WTC11 (cell line): ENCODE results near the gene ADCY3. TPM values are rescaled to one million over a fixed set of nuclear protein-coding genes. Genes with fewer than 3 reads are reported as not detected.

Experiments used
- ATAC-seq: fragments of 200-7000 bp; cut with Tn5 transposase; 2 replicates; pipeline ENCODE4 v1.10.0; 2021; ENCODE audit warnings: mild to moderate bottlenecking, moderate library complexity
- CTCF ChIA-PET: fragments of 300-600 bp; sonication (Branson Sonifier 250); formaldehyde crosslinking; loops from one replicate; lab custom pipeline; 2021; ENCODE audit warnings: antibody characterized with exemption; lab: Charles Lee
- POLR2A ChIA-PET: fragments of 350-600 bp; sonication (Branson Sonifier 250); formaldehyde crosslinking; loops from one replicate; lab custom pipeline; 2021; ENCODE audit warnings: antibody characterized with exemption; lab: Charles Lee
- DNase-seq: peaks from one replicate; pipeline ENCODE4 v3.0.0; 2021; ENCODE audit warnings: low spot score
- H3K27ac Mint-ChIP-seq: 2 replicates; pipeline ENCODE4 v1.8.0; 2021; ENCODE audit warnings: mixed read lengths
- H3K27me3 Mint-ChIP-seq: 2 replicates; pipeline ENCODE4 v1.8.0; 2021; ENCODE audit warnings: low read depth, mild to moderate bottlenecking, moderate library complexity, mixed read lengths
- H3K36me3 Mint-ChIP-seq: 2 replicates; pipeline ENCODE4 v1.8.0; 2021; ENCODE audit warnings: mixed read lengths
- H3K4me1 Mint-ChIP-seq: 2 replicates; pipeline ENCODE4 v1.8.0; 2022; ENCODE audit warnings: mixed read lengths
- H3K4me3 Mint-ChIP-seq: 2 replicates; pipeline ENCODE4 v1.8.0; 2021; ENCODE audit warnings: mild to moderate bottlenecking, moderate library complexity, mixed read lengths
- H3K9me3 Mint-ChIP-seq: 2 replicates; pipeline ENCODE4 v1.8.0; 2021; ENCODE audit warnings: mixed read lengths
- CREB1 ChIP-seq: sonication (generic); formaldehyde crosslinking; IDR thresholded peaks from 2 replicates; pipeline ENCODE4 v1.8.0; 2023; ENCODE audit warnings: mild to moderate bottlenecking, missing genetic modification reagents
- CREM ChIP-seq: sonication (generic); formaldehyde crosslinking; IDR thresholded peaks from 2 replicates; pipeline ENCODE4 v1.8.1; 2022; ENCODE audit warnings: mild to moderate bottlenecking, missing genetic modification reagents, moderate library complexity
- FOXK1 ChIP-seq: sonication (generic); formaldehyde crosslinking; IDR thresholded peaks from 2 replicates; pipeline ENCODE4 v1.8.0; 2022; ENCODE audit warnings: mild to moderate bottlenecking, moderate library complexity, missing genetic modification reagents
- IRF2 ChIP-seq: sonication (generic); formaldehyde crosslinking; IDR thresholded peaks from 2 replicates; pipeline ENCODE4 v1.8.0; 2022; ENCODE audit warnings: low read depth, missing genetic modification reagents, borderline replicate concordance
- JUN ChIP-seq: sonication (generic); formaldehyde crosslinking; IDR thresholded peaks from 2 replicates; pipeline ENCODE4 v1.8.0; 2023; ENCODE audit warnings: mild to moderate bottlenecking, missing genetic modification reagents
- KAT7 ChIP-seq: sonication (generic); formaldehyde crosslinking; IDR thresholded peaks from 2 replicates; pipeline ENCODE4 v1.8.1; 2023; ENCODE audit warnings: missing genetic modification reagents, mild to moderate bottlenecking, borderline replicate concordance
- MYBL2 ChIP-seq: sonication (generic); formaldehyde crosslinking; IDR thresholded peaks from 2 replicates; pipeline ENCODE4 v1.8.1; 2023; ENCODE audit warnings: mild to moderate bottlenecking, moderate library complexity, missing genetic modification reagents
- PRRX2 ChIP-seq: fragments of 250-450 bp; sonication (Bioruptor Pico); IDR thresholded peaks from 2 replicates; pipeline ENCODE4 v1.8.0; 2021; ENCODE audit warnings: mild to moderate bottlenecking
- SMAD4 ChIP-seq: sonication (generic); formaldehyde crosslinking; IDR thresholded peaks from 2 replicates; pipeline ENCODE4 v1.8.0; 2022; ENCODE audit warnings: mild to moderate bottlenecking, missing genetic modification reagents
- TCF7 ChIP-seq: sonication (generic); formaldehyde crosslinking; IDR thresholded peaks from 2 replicates; pipeline ENCODE4 v1.8.0; 2022; ENCODE audit warnings: mild to moderate bottlenecking, low read depth, missing genetic modification reagents, moderate library complexity
- TEAD1 ChIP-seq: sonication (generic); formaldehyde crosslinking; IDR thresholded peaks from 2 replicates; pipeline ENCODE4 v1.8.0; 2022; ENCODE audit warnings: mild to moderate bottlenecking, missing genetic modification reagents
- ZNF263 ChIP-seq: sonication (generic); formaldehyde crosslinking; IDR thresholded peaks from 2 replicates; pipeline ENCODE4 v1.8.1; 2022; ENCODE audit warnings: low read depth, mild to moderate bottlenecking, moderate library complexity, missing genetic modification reagents
- ZNF317 ChIP-seq: sonication (generic); formaldehyde crosslinking; IDR thresholded peaks from 2 replicates; pipeline ENCODE4 v1.8.1; 2023; ENCODE audit warnings: low read depth, mild to moderate bottlenecking, moderate library complexity, missing genetic modification reagents, borderline replicate concordance
- ZNF416 ChIP-seq: fragments of 250-450 bp; sonication (Bioruptor Pico); IDR thresholded peaks from 2 replicates; pipeline ENCODE4 v1.9.0; 2021; ENCODE audit warnings: mild to moderate bottlenecking, inconsistent platforms
- total RNA-seq: library from RNA; stranded (reverse); gene quantifications from 3 replicates; pipeline ENCODE4 v1.2.3, GENCODE V29; 2021
- TF ChIP-seq, protein P1 (sequence below): sonication (generic); formaldehyde crosslinking; IDR thresholded peaks from 2 replicates; pipeline ENCODE4 v1.8.0; 2023; ENCODE audit warnings: missing genetic modification reagents, mild to moderate bottlenecking, borderline replicate concordance
- TF ChIP-seq, protein P2 (sequence below): sonication (generic); formaldehyde crosslinking; IDR thresholded peaks from 2 replicates; pipeline ENCODE4 v1.8.0; 2022; ENCODE audit warnings: mild to moderate bottlenecking, missing genetic modification reagents
- TF ChIP-seq, protein P3 (sequence below): sonication (generic); formaldehyde crosslinking; conservative IDR thresholded peaks from 2 replicates; pipeline ENCODE4 v1.8.1; 2022; ENCODE audit warnings: mild to moderate bottlenecking, missing genetic modification reagents
- TF ChIP-seq, protein P4 (sequence below): sonication (generic); formaldehyde crosslinking; IDR thresholded peaks from 2 replicates; pipeline ENCODE4 v1.8.1; 2022; ENCODE audit warnings: low read depth, mild to moderate bottlenecking, moderate library complexity, missing genetic modification reagents, borderline replicate concordance
- TF ChIP-seq, protein P5 (sequence below): sonication (generic); formaldehyde crosslinking; IDR thresholded peaks from 2 replicates; pipeline ENCODE4 v1.8.1; 2023; ENCODE audit warnings: mild to moderate bottlenecking, moderate library complexity, missing genetic modification reagents
- TF ChIP-seq, protein P6 (sequence below): sonication (generic); formaldehyde crosslinking; IDR thresholded peaks from 2 replicates; pipeline ENCODE4 v1.8.0; 2022; ENCODE audit warnings: mild to moderate bottlenecking, missing genetic modification reagents

Gene ADCY3
- total RNA-seq, 1 experiment from 2014 or later = 37.1 TPM

DNA sequence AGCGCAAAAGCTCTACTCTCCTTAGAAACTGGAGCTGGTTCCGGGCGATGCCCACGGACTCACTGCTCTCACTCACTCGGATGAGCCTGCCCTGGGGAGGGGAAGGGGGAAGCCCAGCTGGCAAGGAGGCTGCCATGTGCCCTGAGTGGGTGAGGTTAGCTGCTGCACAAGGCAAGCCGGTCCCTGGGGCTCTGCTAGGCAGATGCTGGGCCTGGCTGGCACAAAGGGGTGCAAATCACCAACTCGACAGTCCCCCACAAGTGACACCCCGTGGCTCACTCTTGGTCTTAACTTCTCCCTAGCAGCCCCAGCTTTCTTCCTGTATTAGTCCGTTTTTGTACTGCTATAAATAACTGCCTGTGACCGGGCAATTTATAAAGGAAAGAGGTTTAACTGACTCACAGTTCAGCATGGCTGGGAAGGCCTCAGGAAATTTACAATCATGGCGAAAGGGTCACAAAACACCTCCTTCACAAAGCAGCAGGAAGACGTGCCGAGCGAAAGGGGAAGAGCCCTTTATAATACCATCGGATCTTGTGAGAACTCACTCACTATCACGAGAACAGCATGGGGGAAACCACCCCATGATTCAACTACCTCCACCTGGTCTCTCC is 33.2 kb downstream of the ADCY3 start:
- Mint-ChIP-seq H3K27me3 (no peaks in the 10 kb centered on the region), H3K9me3 (peaks cover 4% of the 10 kb centered on the region; the same call in 1 of the 2 replicates), H3K36me3 (peaks cover 5% of the 10 kb centered on the region; the same call in 1 of the 2 replicates), H3K4me3 (no peak overlapping the region), H3K4me1 (peaks cover 23% of the 10 kb centered on the region), H3K27ac (peak overlapping the region; percentile 38; the same call in 1 of the 2 replicates)
- TF ChIP-seq ZNF416 (CRISPR knock-in tag) (no peak), MYBL2 (no peak)
- DNase-seq (no peak), ATAC-seq (no peak)
- CTCF ChIA-PET = interaction anchor here (0.5 kb wide), 1 partner anchor 336 kb away, joined by 3 read pairs; no protein-coding TSS in a partner anchor
- POLR2A ChIA-PET = no interaction called here

DNA sequence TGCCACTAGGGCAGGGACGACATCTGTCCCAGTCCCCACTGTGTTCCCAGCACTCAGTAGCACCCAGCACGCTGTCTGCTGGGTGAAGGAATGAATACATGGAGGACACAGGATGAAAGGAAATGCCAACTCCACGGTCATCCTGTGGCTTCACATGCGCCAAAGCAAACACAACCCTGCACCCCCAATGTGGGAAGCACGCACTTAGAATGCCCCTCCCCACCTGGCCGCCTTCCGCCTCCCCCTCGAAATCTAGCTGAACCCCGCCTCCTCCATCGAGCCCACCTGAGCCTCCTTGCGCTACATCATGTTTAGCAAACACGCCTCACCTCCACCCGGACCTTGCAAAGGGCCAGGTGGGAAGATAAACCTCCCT is 33.9 kb downstream of the ADCY3 start:
- Mint-ChIP-seq H3K4me3 (no peak overlapping the region), H3K9me3 (no peaks in the 10 kb centered on the region), H3K27me3 (no peaks in the 10 kb centered on the region), H3K4me1 (peaks cover 23% of the 10 kb centered on the region), H3K36me3 (peaks cover 3% of the 10 kb centered on the region; the same call in 1 of the 2 replicates), H3K27ac (peak overlapping the region; percentile 9; the same call in 1 of the 2 replicates)
- ChIA-PET CTCF (interaction anchor here (1.1 kb wide), 1 partner anchor 34 kb away, joined by 4 read pairs; no protein-coding TSS in a partner anchor), POLR2A (no interaction called here)
- no peak for ATAC-seq
- TF ChIP-seq JUN (CRISPR knock-in tag) (no peak), TCF7 (CRISPR knock-in tag) (no peak), IRF2 (CRISPR knock-in tag) (no peak), KAT7 (no peak), SMAD4 (CRISPR knock-in tag) (no peak), CREM (CRISPR knock-in tag) (no peak), FOXK1 (CRISPR knock-in tag) (no peak), ZNF263 (CRISPR knock-in tag) (no peak), CREB1 (CRISPR knock-in tag) (no peak), ZNF317 (CRISPR knock-in tag) (no peak), TEAD1 (no peak), PRRX2 (CRISPR knock-in tag) (no peak)
- TF ChIP-seq, protein P1, sequence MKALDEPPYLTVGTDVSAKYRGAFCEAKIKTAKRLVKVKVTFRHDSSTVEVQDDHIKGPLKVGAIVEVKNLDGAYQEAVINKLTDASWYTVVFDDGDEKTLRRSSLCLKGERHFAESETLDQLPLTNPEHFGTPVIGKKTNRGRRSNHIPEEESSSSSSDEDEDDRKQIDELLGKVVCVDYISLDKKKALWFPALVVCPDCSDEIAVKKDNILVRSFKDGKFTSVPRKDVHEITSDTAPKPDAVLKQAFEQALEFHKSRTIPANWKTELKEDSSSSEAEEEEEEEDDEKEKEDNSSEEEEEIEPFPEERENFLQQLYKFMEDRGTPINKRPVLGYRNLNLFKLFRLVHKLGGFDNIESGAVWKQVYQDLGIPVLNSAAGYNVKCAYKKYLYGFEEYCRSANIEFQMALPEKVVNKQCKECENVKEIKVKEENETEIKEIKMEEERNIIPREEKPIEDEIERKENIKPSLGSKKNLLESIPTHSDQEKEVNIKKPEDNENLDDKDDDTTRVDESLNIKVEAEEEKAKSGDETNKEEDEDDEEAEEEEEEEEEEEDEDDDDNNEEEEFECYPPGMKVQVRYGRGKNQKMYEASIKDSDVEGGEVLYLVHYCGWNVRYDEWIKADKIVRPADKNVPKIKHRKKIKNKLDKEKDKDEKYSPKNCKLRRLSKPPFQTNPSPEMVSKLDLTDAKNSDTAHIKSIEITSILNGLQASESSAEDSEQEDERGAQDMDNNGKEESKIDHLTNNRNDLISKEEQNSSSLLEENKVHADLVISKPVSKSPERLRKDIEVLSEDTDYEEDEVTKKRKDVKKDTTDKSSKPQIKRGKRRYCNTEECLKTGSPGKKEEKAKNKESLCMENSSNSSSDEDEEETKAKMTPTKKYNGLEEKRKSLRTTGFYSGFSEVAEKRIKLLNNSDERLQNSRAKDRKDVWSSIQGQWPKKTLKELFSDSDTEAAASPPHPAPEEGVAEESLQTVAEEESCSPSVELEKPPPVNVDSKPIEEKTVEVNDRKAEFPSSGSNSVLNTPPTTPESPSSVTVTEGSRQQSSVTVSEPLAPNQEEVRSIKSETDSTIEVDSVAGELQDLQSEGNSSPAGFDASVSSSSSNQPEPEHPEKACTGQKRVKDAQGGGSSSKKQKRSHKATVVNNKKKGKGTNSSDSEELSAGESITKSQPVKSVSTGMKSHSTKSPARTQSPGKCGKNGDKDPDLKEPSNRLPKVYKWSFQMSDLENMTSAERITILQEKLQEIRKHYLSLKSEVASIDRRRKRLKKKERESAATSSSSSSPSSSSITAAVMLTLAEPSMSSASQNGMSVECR (CRISPR knock-in tag) = no peak
- TF ChIP-seq, protein P2, sequence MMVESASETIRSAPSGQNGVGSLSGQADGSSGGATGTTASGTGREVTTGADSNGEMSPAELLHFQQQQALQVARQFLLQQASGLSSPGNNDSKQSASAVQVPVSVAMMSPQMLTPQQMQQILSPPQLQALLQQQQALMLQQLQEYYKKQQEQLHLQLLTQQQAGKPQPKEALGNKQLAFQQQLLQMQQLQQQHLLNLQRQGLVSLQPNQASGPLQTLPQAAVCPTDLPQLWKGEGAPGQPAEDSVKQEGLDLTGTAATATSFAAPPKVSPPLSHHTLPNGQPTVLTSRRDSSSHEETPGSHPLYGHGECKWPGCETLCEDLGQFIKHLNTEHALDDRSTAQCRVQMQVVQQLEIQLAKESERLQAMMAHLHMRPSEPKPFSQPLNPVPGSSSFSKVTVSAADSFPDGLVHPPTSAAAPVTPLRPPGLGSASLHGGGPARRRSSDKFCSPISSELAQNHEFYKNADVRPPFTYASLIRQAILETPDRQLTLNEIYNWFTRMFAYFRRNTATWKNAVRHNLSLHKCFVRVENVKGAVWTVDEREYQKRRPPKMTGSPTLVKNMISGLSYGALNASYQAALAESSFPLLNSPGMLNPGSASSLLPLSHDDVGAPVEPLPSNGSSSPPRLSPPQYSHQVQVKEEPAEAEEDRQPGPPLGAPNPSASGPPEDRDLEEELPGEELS (CRISPR knock-in tag) = no peak
- TF ChIP-seq, protein P3, sequence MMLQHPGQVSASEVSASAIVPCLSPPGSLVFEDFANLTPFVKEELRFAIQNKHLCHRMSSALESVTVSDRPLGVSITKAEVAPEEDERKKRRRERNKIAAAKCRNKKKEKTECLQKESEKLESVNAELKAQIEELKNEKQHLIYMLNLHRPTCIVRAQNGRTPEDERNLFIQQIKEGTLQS (CRISPR knock-in tag) = no peak
- TF ChIP-seq, protein P4, sequence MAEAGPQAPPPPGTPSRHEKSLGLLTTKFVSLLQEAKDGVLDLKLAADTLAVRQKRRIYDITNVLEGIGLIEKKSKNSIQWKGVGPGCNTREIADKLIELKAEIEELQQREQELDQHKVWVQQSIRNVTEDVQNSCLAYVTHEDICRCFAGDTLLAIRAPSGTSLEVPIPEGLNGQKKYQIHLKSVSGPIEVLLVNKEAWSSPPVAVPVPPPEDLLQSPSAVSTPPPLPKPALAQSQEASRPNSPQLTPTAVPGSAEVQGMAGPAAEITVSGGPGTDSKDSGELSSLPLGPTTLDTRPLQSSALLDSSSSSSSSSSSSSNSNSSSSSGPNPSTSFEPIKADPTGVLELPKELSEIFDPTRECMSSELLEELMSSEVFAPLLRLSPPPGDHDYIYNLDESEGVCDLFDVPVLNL = no peak
- TF ChIP-seq, protein P5, sequence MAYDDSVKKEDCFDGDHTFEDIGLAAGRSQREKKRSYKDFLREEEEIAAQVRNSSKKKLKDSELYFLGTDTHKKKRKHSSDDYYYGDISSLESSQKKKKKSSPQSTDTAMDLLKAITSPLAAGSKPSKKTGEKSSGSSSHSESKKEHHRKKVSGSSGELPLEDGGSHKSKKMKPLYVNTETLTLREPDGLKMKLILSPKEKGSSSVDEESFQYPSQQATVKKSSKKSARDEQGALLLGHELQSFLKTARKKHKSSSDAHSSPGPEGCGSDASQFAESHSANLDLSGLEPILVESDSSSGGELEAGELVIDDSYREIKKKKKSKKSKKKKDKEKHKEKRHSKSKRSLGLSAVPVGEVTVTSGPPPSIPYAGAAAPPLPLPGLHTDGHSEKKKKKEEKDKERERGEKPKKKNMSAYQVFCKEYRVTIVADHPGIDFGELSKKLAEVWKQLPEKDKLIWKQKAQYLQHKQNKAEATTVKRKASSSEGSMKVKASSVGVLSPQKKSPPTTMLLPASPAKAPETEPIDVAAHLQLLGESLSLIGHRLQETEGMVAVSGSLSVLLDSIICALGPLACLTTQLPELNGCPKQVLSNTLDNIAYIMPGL (CRISPR knock-in tag) = no peak
- TF ChIP-seq, protein P6, sequence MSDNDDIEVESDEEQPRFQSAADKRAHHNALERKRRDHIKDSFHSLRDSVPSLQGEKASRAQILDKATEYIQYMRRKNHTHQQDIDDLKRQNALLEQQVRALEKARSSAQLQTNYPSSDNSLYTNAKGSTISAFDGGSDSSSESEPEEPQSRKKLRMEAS = no peak
- no peak for DNase-seq
